ENCODE results near the gene CACNB2.

DNA sequence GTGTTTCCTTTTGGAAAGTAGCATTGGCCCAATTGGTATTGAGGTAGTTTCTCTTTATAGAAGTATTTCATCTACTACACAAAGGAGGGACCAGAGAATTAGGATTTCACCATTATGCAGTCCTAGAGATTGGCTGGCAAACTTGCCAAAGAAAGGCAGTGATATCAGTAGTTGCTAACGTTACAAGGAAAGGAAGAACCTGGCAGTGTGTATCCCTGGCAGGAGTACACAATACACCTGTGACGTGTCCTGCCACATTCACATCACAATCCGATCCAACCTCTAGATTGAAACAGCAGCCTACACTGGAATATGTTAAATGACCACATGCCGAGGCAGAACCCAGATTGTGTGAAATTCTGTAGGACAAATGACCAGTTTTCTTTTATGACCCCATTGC lies 81.7 kb downstream of the CACNB2 start:
- TF ChIP-seq EZH2 (IDR thresholded peaks at IDR 0.05; ENCODE audit: borderline replicate concordance) = no peak
- TF ChIP-seq, protein P1, sequence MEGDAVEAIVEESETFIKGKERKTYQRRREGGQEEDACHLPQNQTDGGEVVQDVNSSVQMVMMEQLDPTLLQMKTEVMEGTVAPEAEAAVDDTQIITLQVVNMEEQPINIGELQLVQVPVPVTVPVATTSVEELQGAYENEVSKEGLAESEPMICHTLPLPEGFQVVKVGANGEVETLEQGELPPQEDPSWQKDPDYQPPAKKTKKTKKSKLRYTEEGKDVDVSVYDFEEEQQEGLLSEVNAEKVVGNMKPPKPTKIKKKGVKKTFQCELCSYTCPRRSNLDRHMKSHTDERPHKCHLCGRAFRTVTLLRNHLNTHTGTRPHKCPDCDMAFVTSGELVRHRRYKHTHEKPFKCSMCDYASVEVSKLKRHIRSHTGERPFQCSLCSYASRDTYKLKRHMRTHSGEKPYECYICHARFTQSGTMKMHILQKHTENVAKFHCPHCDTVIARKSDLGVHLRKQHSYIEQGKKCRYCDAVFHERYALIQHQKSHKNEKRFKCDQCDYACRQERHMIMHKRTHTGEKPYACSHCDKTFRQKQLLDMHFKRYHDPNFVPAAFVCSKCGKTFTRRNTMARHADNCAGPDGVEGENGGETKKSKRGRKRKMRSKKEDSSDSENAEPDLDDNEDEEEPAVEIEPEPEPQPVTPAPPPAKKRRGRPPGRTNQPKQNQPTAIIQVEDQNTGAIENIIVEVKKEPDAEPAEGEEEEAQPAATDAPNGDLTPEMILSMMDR (IDR thresholded peaks at IDR 0.05; ENCODE audit: poor library complexity) = no peak
- TF ChIP-seq EZH2phosphoT487 (IDR thresholded peaks at IDR 0.05; ENCODE audit: low read depth, severe bottlenecking, unreplicated experiment) = no peak

All from hepatocyte (in vitro differentiated cells).